Sigmoid colon (tissue), 4 donors: Measurements from ENCODE around the gene ARRDC5.

Experiments
- EP300 ChIP-seq, 4 donors: sonication (generic); formaldehyde crosslinking; IDR thresholded peaks; one replicate each; pipeline ENCODE4 v1.6.1; 2017; ENCODE audit warnings: antibody characterized with exemption in 4 of 4
- POLR2A ChIP-seq, 2 donors: fragments of 450-650 bp; IDR thresholded peaks; one replicate each; pipeline ENCODE4 v1.6.1; 2016; ENCODE audit warnings: antibody characterized with exemption in 2 of 2, mild to moderate bottlenecking in 2 of 2, moderate library complexity in 2 of 2
- POLR2AphosphoS5 ChIP-seq, 4 donors: sonication (generic); formaldehyde crosslinking; IDR thresholded peaks; one replicate each; pipeline ENCODE4 v1.6.1; 2017; ENCODE audit warnings: antibody characterized with exemption in 4 of 4
- TF ChIP-seq, protein P1 (sequence below), 4 experiments: fragments of 450-650 bp in 3 of 4; fragments of 200-600 bp in 1 of 4; IDR thresholded peaks; one replicate each; pipeline ENCODE4 v1.5.1; 2016 to 2019; ENCODE audit warnings: antibody characterized with exemption in 4 of 4, mild to moderate bottlenecking in 3 of 4, moderate library complexity in 2 of 4

DNA sequence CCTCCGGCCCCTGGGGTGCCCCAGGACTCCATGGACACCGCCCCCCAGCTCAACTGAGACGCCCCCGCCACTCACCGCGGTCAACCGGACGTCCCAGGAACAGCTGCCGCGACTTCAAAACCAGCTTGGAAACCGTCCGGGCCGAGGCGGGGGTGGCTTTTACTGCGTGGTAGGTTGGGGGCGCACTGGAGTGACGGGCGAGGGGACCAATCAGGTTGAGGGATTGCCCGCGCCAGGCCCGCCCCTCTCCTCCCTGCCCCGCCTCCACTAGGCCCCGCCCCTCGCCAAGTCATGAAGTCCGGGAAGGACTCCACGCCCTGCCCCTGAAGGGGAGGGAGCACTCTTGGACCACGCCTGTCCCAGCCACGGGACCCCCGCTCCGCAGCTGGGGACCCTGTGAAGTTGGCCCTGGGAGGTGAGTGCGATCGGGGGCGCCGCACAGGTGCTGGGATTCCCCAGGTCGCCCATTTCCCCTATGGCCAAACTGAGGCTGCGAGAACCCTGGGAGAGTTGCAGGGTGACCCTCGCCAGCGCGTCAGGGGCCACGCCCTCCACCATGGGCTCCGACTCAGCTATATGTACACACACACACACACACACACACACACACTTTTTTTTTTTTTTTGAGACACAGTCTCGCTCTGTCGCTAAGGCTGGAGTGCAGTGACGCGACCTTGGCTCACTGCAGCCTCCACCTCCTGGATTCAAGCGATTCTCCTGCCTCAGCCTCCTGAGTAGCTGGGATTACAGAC lies 35.0 kb downstream of the ARRDC5 start, which contains the start of gene PLIN3:
- TF ChIP-seq, protein P1, sequence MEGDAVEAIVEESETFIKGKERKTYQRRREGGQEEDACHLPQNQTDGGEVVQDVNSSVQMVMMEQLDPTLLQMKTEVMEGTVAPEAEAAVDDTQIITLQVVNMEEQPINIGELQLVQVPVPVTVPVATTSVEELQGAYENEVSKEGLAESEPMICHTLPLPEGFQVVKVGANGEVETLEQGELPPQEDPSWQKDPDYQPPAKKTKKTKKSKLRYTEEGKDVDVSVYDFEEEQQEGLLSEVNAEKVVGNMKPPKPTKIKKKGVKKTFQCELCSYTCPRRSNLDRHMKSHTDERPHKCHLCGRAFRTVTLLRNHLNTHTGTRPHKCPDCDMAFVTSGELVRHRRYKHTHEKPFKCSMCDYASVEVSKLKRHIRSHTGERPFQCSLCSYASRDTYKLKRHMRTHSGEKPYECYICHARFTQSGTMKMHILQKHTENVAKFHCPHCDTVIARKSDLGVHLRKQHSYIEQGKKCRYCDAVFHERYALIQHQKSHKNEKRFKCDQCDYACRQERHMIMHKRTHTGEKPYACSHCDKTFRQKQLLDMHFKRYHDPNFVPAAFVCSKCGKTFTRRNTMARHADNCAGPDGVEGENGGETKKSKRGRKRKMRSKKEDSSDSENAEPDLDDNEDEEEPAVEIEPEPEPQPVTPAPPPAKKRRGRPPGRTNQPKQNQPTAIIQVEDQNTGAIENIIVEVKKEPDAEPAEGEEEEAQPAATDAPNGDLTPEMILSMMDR (IDR thresholded peaks at IDR 0.05): no peak
- TF ChIP-seq POLR2A (IDR thresholded peaks at IDR 0.05): peak in 1 of 2 donors; percentile 49
- TF ChIP-seq POLR2AphosphoS5 (IDR thresholded peaks at IDR 0.05): peak; percentile 57 to 81 (median 73)
- no peak for TF ChIP-seq EP300 (IDR thresholded peaks at IDR 0.05)
